Measurements from ENCODE around the gene LRRC30.
"Not testable (repeated sequence)": the region's sequence is repeated elsewhere in the genome, so short reads cannot be mapped to it uniquely, and the experiment has no call there.

Gene LRRC30

GRCh38 chr18:7230626-7231349 lies at the start of gene LRRC30:
Gene LRRC30, plus strand, starts transcription at chr18:7231089. Its CDS starts 50 bp downstream, at chr18:7231139.
- no peak for DNase-seq

DNA sequence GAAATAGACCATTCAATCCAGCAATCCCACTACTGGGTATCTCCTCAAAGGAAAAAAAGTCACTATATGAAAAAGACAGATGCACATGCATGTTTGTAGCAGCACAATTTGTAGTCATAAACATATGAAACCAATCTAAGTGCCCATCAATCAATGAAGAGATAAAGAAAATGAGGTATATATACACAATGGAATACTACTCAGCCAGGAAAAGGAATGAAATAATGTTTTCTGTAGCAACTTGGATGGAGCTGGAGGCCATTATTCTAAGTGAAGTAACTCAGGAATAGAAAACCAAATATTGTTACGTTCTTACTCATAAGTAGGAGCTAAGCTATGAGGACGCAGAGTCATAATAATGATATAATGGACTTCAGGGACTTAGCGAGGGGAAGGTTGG lies 45.2 kb upstream of the LRRC30 start:
- DNase-seq, result no peak

GRCh38 chr18:7190547-7191156 lies 40.2 kb upstream of the LRRC30 start:
- no peak for DNase-seq

- no peak for DNase-seq
Observed at GRCh38 chr18:7191736-7192135, 39.2 kb upstream of the LRRC30 start.

GRCh38 chr18:7195266-7195665 lies 35.6 kb upstream of the LRRC30 start:
- no peak for DNase-seq

GRCh38 chr18:7196421-7196820 lies 34.5 kb upstream of the LRRC30 start:
- DNase-seq, result no peak

DNA sequence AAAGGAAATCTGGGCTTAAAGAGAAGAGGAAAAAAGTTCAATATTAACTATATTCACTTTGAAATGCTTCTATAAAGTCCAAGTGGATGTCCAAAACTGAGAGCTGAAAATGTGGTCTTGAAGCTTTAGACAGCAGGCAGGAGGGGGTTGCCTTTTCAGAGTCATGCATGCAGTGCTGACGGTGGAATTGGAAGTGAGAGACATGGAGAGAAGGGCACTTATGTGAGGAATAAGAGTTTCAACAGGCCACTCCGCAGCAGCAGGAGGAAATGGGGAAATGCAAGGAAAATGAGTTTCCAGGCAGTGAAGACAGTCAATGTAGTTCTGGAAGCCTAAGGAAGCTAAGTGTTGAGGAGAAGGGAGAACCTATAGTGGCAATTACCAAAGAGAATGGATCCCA lies 33.0 kb upstream of the LRRC30 start:
- no peak for DNase-seq

GRCh38 chr18:7198326-7198725 lies 32.6 kb upstream of the LRRC30 start:
- no peak for DNase-seq

GRCh38 chr18:7201096-7201495 lies 29.8 kb upstream of the LRRC30 start:
- DNase-seq, result no peak

DNA sequence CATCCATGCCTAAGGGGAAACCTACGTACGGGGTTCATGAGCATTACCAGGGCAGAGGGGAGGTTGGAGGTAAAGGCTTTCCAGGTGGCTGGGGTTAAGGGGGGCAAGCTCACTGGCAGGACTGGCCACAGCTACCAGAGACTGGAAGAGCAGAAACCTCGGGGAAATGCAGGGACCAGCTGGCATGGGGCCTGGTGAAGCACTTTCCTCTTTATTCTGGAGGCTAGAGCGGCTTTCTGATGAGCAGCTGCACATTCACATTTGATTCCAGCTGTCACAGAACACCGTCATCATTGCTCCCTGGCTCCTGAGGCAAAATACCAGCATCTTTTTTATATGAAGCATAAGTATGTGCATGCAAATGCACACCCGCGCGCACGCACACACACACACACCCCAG lies 28.7 kb upstream of the LRRC30 start:
- DNase-seq, result no peak

- DNase-seq, result not testable (repeated sequence)
Observed at GRCh38 chr18:7203601-7204000, 27.3 kb upstream of the LRRC30 start.

DNA sequence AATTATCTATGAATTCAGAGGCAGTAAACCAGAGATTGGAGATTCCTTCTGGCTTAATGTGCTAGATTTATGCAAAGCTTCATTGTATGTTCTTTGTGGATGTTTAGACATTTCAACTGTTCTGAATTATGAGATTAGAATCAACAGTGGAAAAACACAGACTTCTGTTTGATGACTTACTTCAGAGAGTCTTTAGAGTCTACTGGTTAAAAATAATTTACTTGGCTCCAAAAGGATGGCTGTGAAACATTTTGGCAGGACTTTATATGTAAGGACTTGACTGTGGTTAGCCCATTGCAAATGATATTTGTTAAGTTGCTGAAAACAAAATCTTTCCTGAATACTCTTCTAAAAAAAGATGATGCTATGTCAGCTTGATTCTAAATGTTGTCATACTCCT lies 25.5 kb upstream of the LRRC30 start:
- DNase-seq, result no peak

DNA sequence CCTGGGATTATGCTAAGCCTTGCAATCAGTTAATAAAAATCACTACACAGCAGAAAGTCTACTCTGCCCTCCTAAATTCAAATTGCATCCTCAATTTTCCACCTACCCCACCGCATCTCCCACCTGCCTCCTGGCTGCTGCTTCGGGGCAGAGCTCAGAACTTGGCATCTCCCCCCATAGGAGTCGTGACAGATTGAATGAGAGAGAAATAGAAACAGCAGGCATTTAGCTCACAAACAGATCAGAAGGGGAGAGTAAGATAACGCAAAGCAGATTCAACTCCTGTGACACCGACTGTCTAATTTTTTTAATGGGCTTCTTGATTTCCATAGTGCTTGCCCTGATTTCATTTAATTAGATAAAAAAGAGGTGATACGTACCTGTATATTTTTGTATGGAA lies 24.7 kb upstream of the LRRC30 start:
- no peak for DNase-seq

DNA sequence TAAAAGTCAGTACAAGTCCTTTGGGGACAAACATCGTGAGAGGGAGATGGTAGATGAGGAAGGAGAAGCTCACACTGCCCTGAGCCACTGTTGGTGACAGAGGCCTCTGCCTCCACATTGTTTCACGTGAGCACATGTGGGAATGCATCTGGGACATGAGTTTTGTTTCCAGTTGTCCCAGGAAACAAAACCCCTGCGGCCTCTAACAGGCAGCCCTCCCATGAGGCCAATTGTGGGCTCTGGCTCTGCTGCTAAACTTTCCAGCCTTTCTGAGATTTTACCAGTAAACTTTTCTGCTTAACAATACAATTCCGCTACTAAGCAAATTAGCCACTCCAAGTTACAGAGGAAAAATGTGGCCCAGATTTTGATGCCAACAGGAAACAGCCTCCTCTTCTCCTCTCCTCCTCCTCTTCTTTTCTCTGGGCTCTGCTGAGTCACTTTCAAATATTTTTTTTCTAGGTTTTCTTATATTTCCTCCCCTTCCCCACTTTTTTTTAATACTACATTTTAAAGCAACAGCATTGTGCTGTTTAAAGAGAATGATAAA lies 23.4 kb upstream of the LRRC30 start:
- no peak for DNase-seq

DNA sequence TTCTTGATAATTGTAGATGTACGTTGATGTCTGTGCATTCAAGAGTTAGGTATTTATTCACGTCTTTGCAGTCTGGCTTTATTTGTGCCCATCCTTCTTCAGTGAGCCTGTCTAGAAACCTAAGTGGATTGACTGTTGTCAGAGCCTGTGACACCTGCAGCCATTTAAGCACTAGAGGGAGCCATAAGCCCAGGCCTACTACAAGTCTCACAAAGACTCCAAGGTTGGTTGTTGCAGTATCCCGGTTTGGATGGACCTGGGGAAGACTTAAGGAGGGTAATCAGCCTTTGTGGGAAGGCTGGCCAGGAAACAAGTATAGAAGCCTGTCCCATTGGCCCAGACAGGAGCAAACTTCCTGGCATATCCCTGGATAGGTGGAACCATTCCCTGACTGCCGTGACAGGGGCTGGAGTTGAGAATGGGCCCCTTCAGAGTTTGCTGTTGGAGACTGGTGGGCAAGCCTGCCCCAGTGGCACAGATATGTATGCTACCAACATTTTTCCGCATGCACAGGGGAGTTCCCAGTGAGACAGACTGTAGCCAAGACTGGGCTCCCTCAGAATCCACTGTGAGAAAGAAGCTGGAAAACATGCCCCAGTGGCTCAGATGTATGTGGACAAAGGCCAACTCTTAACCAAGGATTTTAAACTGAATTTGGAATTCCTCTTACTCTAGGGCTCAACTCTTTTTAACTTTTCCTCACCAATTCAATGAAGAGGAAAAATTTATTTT lies 9.3 kb upstream of the LRRC30 start:
- peak in 1 of 2 donors; percentile 14 for DNase-seq

- no peak for DNase-seq
Observed at GRCh38 chr18:7224198-7224597, 6.7 kb upstream of the LRRC30 start.

GRCh38 chr18:7232218-7232617 lies 1.3 kb downstream of the LRRC30 start:
- DNase-seq, result no peak

DNA sequence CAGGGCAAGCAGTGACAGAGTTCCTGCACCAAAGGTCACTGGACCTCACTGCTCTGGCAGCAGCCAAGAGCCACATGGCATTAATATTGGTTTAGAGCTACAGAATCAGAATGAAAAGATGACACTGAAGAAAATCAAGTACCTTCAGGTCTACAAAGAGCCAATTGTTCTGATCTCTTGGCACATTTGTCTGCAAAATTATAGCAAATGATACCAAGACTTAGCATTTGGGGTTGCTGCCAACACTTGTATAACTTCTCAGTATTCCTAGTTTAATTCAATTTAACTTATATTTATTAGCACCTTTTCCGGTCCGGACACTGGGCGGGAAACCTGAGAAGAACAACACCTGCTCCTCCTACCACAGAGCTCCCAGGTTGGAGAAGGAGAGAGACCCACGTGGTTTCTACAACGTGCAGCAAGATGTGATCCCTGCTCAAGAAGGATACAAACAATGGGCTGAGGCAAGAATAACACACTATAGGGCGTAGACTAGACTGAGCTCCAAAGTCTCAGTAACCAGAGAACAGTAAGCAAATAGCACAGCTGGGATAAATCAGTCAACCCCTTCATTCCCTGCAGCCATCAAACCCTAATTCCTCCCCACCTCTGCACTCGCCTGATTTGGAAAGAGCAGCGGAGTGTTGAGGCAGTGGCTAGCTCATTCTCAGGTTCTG lies 2.4 kb downstream of the LRRC30 start:
- DNase-seq, result no peak

- no peak for DNase-seq
Observed at GRCh38 chr18:7234091-7234490, 3.2 kb downstream of the LRRC30 start.

- DNase-seq, result no peak
Observed at GRCh38 chr18:7234956-7235355, 4.1 kb downstream of the LRRC30 start.

- DNase-seq, result no peak
Observed at GRCh38 chr18:7236072-7236471, 5.2 kb downstream of the LRRC30 start.

GRCh38 chr18:7236933-7237332 lies 6.0 kb downstream of the LRRC30 start:
- no peak for DNase-seq

DNA sequence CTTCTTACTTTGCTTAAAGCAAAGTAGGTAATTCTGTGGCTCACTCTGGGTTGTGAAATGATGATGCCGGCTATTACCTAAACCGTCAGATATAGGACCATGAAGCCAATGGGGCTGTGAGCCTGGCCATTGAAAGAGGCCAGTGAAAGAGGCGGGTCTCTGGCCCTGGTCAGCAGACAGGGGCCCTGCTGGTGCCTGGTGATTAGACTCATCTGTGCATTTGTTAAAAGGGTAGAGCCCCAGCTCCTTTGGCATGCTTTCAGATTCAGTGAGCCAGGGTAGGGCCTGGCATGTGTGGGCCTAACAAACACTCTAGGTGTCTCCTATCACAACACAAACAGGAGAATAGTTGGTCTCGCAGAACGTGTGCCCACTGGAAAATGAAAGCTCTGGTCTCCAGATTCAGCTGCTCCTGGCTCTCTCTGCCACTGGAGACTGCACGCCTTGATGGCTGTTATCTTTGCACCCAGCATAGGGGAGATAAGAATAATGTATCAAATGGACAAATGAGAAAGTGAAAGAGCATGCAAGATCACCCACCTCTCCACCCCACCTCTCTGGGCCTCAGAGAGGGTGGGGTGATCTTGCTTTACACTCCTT lies 6.9 kb downstream of the LRRC30 start:
- no peak for DNase-seq
